ENCODE measurements around the gene LETM1.

LETM1 gene

DNA sequence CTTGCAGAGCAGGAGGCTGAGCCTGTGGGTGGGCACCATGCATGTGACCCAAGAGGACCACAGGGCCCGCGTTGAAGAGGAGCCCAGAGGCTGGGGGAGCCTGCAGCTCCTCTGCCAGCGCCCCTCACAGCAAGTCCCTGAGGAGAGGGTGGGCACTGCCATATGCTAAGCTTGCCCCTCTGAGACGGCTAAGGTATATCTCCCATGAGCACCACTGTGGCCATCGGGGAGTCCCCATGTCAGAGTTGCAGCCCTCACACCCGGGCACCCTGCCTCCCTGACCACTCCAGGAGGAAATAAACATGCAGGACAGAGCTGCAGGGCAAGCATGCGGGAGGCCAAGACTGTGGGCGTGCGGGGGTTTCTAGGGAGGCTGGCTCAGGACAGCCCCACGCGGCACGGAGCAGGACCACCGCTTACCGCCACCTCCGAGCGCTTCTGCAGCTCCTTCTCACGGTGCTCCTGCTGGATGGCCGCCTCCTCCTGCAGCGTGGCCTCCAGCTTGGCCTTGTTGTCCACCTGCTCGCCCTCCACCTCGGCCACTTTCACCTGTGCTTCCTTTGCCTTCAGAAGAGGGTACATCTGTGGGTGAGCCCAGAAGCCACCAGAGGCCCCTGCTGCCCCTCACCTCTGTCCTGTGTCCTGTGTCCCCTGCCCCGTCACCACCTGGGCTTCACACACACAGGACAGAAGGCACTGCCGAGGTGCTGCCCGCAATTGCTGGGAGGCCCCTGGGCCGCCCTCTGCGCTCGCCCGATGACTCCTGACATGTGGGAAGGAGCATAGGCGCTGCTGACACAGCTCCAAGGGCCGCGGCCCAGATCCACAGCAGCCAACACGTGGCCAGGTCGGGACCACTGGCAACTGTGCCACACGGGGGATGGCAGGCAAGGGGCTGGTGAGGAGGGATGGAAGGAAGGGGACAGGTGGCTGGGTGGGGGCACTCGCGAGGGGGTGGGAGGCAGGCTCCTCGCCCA, 33.1 kb downstream of the LETM1 start:
- no peak for DNase-seq

GRCh38 chr4:1821679-1822567, 34.0 kb downstream of the LETM1 start:
- no peak for DNase-seq

DNA sequence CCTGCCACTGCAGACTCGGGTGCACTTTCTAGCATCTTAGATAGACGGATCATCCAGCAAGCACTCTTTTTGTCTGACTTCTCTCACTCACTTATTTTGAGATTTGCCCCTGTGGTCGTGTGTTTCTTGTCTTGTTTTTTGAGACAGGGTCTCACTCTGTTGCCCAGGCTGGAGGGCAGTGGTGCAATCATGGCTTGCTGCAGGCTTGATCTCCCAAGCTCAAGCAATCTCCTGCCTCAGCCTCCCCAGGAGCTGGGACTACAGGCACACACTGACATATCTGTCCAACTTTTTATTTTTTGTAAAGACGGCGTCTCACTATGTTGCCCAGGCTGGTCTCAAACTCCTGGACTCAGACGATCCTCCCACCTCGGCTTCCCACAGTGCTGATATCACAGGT, 36.1 kb downstream of the LETM1 start:
- no peak for DNase-seq

- no peak for DNase-seq
These were observed 36.7 kb downstream of the LETM1 start for GRCh38 chr4:1819284-1819683.

- no peak for DNase-seq
These were observed 39.7 kb downstream of the LETM1 start for GRCh38 chr4:1815997-1816860.

DNA sequence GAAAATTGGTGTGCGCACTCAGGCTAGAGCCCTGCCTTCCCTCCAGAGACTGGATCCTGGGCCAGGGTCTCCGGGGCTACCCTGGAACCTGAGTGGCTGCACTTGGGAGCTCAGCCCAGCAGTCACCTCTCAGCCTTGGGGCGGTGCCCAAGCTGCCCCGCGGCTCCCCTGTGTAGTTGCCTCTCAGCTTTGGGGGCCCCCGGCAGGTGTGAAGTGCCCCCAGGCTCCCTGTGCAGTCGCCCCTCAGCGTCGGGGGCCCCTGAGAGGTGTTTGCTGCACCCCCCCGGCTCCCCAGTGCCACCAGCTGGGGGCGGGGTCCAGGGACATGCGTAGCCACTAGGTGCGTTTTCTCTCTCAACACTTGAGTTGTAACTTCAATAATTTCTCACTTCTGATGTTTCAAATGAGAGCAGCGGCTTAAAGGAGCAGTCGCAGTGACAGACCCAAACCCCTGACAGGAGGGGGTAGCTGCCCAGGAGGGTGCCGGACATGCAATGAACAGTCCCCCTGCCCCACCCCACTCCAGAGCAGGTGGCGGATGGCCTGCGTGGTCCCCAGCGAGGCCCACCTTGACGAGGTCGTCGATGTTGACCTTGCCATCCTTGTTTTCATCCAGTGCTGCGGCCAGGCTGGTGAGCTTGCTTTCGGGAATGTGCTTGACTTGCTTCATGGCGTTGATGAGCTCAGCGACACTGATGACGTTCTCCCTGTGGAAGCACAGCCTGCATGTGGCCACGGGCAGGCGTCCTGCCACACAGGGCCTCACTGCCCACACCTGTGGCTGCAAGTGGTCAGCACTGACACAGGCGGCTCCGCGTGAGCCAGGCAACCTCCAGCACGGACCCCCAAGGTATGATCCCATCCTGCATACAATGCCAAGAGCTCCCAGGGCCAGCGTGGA, 40.6 kb downstream of the LETM1 start:
- no peak for DNase-seq

DNA sequence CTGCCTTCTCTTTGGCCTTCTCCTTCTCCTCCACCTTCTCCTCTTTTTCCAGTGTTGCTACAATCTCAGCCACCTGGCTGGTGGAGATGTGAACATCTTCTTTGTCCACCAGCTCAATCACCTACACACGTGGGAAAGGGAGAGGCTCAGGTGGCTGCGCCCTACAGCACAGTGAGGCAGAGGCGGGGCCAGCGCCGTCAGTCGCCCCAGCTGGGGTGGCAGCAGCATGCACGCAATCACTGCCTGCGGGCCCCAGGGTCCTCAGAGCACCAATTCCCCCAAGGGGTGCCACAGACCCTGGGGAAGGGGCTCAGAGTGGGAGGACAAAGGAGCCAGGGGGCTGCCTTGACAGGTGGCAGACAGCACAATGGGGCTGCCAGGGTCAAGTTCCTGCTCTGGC, 41.5 kb downstream of the LETM1 start:
- DNase-seq: no peak

DNA sequence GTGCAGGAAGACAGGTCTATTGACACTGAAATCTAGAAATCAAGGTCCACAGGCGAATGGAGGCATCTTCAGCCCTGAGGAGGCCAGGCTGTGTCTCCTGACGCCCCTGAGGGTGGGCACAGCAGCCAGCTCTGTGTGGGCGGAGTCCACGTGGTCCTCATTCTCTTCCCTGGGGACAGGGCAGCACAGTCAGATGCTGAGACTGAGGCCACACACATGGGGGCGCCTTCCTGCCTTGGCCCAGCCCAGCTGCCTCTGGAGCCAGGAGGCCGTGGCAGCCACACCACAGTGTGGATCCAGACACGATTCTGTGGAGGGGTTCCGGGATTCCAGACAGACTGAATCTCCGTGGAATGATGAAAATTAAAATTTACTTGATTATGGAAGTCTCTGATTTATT, 42.0 kb downstream of the LETM1 start:
- no peak for DNase-seq

- DNase-seq: no peak
These were observed 42.7 kb downstream of the LETM1 start for GRCh38 chr4:1813231-1813630.

- no peak for DNase-seq
These were observed 43.2 kb downstream of the LETM1 start for GRCh38 chr4:1812720-1813119.

DNA sequence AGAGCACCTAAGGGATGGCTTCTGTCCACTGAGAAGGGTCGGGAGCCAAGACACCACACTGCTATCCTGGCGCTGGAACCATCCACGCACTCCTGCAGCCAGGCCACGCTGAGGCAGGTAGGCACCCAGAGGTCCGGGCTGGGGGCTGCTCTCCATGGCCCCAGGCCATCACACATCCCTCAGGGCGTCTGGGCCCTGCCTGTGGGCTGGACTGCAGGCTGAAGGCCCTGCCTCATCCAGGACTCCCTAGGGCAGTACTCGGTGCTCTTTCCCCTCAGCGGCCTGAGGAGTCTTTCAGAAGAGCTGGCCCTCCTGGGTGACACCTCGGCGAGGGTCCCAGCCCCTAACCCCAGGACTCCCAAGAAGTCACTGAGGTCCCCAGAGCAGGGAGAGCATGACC, 45.2 kb downstream of the LETM1 start:
- no peak for DNase-seq

DNA sequence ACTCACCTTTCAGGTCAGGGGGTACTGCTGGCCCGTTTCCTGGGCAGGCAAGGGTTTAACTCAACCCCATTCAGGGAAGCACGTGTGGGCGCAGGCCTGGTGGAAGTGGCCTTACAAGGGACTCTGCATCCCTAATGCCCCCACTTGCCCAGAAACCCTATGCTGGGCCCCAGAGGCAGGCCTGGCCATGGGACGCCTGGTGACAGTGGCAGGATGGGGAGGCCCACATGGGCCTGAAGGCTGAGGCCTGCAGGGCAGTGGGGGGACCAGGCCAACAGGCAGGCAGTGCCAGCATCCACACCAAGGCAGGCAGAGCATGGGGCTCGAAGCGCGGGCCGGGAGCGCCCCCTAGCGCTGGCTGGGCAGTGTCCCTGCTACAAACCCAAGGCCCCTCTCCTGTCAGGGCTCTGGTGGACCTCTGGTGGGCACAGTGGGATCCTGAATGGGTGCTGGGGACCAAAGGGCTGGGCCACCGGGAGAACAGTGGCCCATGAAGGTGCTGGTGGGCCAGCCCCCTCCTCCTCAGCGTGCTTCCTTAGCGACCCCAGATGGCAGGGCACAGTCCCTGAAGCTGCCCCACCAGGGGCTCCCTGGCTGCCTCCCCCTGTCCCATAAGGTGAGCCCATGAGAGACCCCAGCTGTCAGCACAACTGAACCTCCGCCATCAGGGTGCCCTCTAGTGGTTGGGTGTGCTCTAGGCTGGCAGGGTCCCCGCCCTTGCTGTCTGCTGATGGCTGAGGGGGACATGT, 46.0 kb downstream of the LETM1 start:
- peak; percentile 35 to 62 for DNase-seq

- no peak for DNase-seq
These were observed 46.9 kb downstream of the LETM1 start for GRCh38 chr4:1808851-1809753.

DNA sequence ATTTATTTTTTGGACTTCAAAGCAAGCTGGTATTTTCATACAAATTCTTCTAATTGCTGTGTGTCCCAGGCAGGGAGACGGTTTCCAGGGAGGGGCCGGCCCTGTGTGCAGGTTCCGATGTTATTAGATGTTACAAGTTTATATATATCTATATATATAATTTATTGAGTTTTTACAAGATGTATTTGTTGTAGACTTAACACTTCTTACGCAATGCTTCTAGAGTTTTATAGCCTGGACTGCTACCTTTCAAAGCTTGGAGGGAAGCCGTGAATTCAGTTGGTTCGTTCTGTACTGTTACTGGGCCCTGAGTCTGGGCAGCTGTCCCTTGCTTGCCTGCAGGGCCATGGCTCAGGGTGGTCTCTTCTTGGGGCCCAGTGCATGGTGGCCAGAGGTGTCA, 47.6 kb downstream of the LETM1 start:
- no peak for DNase-seq

GRCh38 chr4:1807332-1807777, 48.6 kb downstream of the LETM1 start:
- DNase-seq: no peak

- no peak for DNase-seq
These were observed 49.2 kb downstream of the LETM1 start for GRCh38 chr4:1806596-1807331.

GRCh38 chr4:1806223-1806564, 49.8 kb downstream of the LETM1 start:
- no peak for DNase-seq

- DNase-seq: no peak
These were observed 50.3 kb downstream of the LETM1 start for GRCh38 chr4:1805493-1806222.

Data from Kasumi-1 (cell line).